ENCODE measurements around the gene GIPR.

GIPR gene

DNA sequence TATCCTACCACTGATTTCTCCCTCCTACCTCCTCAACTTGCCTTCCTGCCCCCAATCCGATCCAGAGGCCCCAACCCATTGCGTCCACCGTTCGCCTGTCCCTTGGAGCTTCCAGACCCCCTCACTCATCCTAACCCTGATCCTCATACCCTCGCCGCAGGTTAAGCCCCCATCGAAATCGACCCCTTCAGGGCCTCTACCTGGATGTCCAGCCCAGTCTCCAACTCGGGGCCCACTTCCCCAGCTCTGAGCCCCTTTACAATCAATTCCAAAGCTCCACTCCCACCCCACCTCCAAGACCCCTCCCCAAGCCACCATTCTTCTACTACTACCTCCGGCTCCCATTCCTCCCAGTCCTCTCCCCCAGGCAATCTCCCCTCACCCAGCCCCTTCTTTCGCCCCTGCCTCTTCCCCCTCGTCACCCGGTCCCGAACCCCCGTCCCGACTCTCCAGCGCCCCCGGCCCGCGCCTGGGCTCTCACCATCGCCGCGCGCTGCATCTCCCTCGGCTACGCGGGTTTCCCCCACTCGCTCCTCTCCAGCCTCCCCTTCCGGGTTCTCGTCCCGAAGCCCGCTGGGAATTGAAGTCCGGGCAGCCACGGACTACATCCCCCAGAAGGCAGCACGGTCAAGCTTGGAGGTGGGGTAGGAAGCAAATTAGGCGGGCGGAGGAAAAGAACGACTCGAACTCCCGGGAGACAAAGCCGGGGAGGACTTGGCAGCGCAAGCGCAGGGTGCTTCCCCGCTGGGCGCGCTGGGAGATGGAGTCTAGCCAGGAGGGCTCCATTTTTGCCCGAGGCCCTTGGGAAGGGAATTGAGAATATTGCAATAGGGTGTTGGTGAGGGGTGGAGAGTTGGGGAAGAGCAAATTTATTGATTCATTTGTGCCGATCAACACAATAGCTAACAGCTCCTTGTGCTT is 62.6 kb downstream of the GIPR start, which contains the start of gene FBXO46:
Gene FBXO46, minus strand, starts transcription at position 529 of the 921 bp plus-strand sequence. CDS start 17,401 bp downstream, outside the sequence.
- Histone ChIP-seq H3K4me1 (ENCODE audit: insufficient read depth, poor library complexity, severe bottlenecking) (no peaks in the 10 kb centered on the region), H3K9me3 (ENCODE audit: severe bottlenecking) (no peaks in the 10 kb centered on the region), H3K27ac (ENCODE audit: poor library complexity, severe bottlenecking) (peak within 1 kb of the TSS; percentile 55), H3K4me3 (ENCODE audit: severe bottlenecking) (peak within 1 kb of the TSS; percentile 56), H3K27me3 (ENCODE audit: insufficient read depth, poor library complexity, severe bottlenecking) (no peaks in the 10 kb centered on the region), H3K36me3 (ENCODE audit: low read depth) (no peaks in the 10 kb centered on the region; the same call in 1 of the 2 replicates)
- DNase-seq (ENCODE audit: low spot score) (peak; percentile 96), ATAC-seq (ENCODE audit: low read depth) (peak; percentile 99)
- TF ChIP-seq, protein P1, sequence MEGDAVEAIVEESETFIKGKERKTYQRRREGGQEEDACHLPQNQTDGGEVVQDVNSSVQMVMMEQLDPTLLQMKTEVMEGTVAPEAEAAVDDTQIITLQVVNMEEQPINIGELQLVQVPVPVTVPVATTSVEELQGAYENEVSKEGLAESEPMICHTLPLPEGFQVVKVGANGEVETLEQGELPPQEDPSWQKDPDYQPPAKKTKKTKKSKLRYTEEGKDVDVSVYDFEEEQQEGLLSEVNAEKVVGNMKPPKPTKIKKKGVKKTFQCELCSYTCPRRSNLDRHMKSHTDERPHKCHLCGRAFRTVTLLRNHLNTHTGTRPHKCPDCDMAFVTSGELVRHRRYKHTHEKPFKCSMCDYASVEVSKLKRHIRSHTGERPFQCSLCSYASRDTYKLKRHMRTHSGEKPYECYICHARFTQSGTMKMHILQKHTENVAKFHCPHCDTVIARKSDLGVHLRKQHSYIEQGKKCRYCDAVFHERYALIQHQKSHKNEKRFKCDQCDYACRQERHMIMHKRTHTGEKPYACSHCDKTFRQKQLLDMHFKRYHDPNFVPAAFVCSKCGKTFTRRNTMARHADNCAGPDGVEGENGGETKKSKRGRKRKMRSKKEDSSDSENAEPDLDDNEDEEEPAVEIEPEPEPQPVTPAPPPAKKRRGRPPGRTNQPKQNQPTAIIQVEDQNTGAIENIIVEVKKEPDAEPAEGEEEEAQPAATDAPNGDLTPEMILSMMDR (IDR thresholded peaks at IDR 0.05; ENCODE audit: poor library complexity, severe bottlenecking), result peak; percentile 13
